ENCODE measurements around the gene SLC24A3. TPM values are rescaled to one million over a fixed set of nuclear protein-coding genes. Genes with fewer than 3 reads are reported as not detected.

Gene SLC24A3
- total and polyA plus RNA-seq, 2 of the 13 experiments (the other 11 are each of a cell fraction or from before 2014, with no cell fraction given), result not detected

GRCh38 chr20:19609642-19610223, 397.3 kb downstream of the SLC24A3 start (continued):
- TF ChIP-seq HNF4G (IDR thresholded peaks at IDR 0.05; ENCODE audit: borderline replicate concordance, low read depth, low read length), result peak; percentile 72
- TF ChIP-seq HNF4G (CRISPR knock-in tag; IDR thresholded peaks at IDR 0.05; ENCODE audit: borderline replicate concordance, low read depth), result peak; percentile 63; the same call in 1 of the 2 replicates
- TF ChIP-seq IRF9 (CRISPR knock-in tag; IDR thresholded peaks at IDR 0.05; ENCODE audit: borderline replicate concordance), result no peak
- no peak for TF ChIP-seq ATF5 (CRISPR knock-in tag; IDR thresholded peaks at IDR 0.05; ENCODE audit: low read depth)
- TF ChIP-seq CBX5 (CRISPR knock-in tag; IDR thresholded peaks at IDR 0.05; ENCODE audit: borderline replicate concordance), result no peak
- TF ChIP-seq ZNF256 (CRISPR knock-in tag; conservative IDR thresholded peaks at IDR 0.05), result no peak
- TF ChIP-seq THRA (CRISPR knock-in tag; IDR thresholded peaks at IDR 0.05; ENCODE audit: borderline replicate concordance), result peak; percentile 71; the same call in 1 of the 2 replicates
- TF ChIP-seq MXI1 (IDR thresholded peaks at IDR 0.05; ENCODE audit: borderline replicate concordance, low read depth, low read length), result no peak
- TF ChIP-seq RBAK (CRISPR knock-in tag; IDR thresholded peaks at IDR 0.05), result no peak
- TF ChIP-seq ARID4A (CRISPR knock-in tag; IDR thresholded peaks at IDR 0.05; ENCODE audit: borderline replicate concordance), result no peak
- TF ChIP-seq THAP9 (CRISPR knock-in tag; IDR thresholded peaks at IDR 0.05; ENCODE audit: borderline replicate concordance), result no peak
- TF ChIP-seq EZH2 (conservative IDR thresholded peaks at IDR 0.05; ENCODE audit: low read depth, low read length), result no peak
- no peak for TF ChIP-seq CCAR2 (optimal IDR thresholded peaks at IDR 0.05; ENCODE audit: low read depth, low read length)
- TF ChIP-seq ZNF335 (CRISPR knock-in tag; IDR thresholded peaks at IDR 0.05), result no peak
- TF ChIP-seq HNRNPH1 (optimal IDR thresholded peaks at IDR 0.05; ENCODE audit: low read depth, low read length), result no peak
- 0 out of 2 replicates have a peak, but pooled peaks have one; percentile 50 for TF ChIP-seq ZNF510 (CRISPR knock-in tag; IDR thresholded peaks at IDR 0.05; ENCODE audit: low read depth)
- TF ChIP-seq TFDP2 (CRISPR knock-in tag; IDR thresholded peaks at IDR 0.05), result peak; percentile 24; the same call in 1 of the 2 replicates
